Breast epithelium (tissue), 3 donors: ENCODE measurements around the gene SOX8.

Experiments
- CTCF ChIP-seq, 3 donors: fragments of 450-650 bp; IDR thresholded peaks; one replicate each; pipeline ENCODE4 v1.5.1; 2016 to 2017; ENCODE audit warnings: antibody characterized with exemption in 3 of 3, mild to moderate bottlenecking in 3 of 3, moderate library complexity in 3 of 3
- POLR2A ChIP-seq: fragments of 450-650 bp; IDR thresholded peaks from one replicate; pipeline ENCODE4 v1.6.1; 2016; ENCODE audit warnings: antibody characterized with exemption, mild to moderate bottlenecking, moderate library complexity

GRCh38 chr16:937723-938122, 43.8 kb upstream of the SOX8 start:
- TF ChIP-seq CTCF (IDR thresholded peaks at IDR 0.05) (no peak), POLR2A (no peak)
